GM12873 (cell line): ENCODE results near the gene NNMT.

ENCODE experiments used
- CTCF ChIP-seq: IDR thresholded peaks from 2 replicates; pipeline ENCODE4 v1.5.1; 2012; ENCODE audit warnings: low read depth, mild to moderate bottlenecking, moderate library complexity, low read length, control low read depth; ENCODE audit not compliant: insufficient read depth; ENCODE audit errors: missing control alignments

Gene NNMT

GRCh38 chr11:114291842-114292680 is 4.1 kb upstream of the NNMT start:
- TF ChIP-seq CTCF = no peak

DNA sequence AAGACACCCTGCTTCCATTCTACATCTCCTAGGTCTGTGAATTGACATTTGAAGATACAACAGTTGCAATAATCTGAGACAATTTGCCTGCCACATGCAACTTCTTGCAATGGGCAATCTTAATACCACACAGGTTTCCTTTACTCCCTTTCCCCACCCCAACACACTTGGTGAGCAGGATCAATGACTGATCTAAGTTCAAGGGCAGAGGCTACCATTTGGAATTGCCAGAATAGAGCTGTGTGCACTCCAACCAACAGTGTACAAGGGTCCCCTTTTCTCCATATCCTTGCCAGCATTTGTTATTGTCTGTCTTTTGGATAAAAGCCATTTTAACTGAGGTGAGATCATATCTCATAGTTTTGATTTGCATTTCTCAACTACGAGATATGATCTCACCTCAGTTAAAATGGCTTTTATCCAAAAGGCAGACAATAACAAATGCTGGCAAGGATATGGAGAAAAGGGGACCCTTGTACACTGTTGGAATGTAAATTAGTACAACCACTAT is 2.9 kb upstream of the NNMT start:
- no peak for TF ChIP-seq CTCF

GRCh38 chr11:114296605-114297372 is 590 bp downstream of the NNMT start:
- no peak for TF ChIP-seq CTCF

GRCh38 chr11:114297806-114298709 is 1.9 kb downstream of the NNMT start:
- no peak for TF ChIP-seq CTCF

GRCh38 chr11:114298710-114299109 is 2.5 kb downstream of the NNMT start:
- TF ChIP-seq CTCF = no peak

GRCh38 chr11:114301088-114301487 is 4.9 kb downstream of the NNMT start:
- no peak for TF ChIP-seq CTCF
